Measurements from ENCODE around the gene ZNF787.

DNA sequence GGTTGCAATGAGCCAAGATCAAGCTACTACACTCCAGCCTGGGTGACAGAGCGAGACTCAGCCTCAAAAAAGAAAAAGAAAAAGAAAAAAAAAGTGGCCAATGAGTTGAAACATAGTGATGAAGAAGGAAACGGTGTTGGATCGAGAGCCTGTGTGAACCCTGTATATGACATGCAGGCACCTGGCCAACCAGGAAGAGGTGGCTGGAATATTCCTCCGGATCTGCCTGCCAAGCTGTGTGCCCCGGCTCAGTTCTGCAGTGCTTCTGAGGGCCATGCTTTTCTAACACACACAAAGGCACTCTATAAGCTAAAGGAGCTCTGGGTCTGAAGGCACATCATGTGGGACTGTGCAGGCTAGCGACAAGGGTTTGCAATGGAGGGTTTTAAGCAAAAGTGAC, 16.3 kb upstream of the ZNF787 start:
- TF ChIP-seq, protein P1, sequence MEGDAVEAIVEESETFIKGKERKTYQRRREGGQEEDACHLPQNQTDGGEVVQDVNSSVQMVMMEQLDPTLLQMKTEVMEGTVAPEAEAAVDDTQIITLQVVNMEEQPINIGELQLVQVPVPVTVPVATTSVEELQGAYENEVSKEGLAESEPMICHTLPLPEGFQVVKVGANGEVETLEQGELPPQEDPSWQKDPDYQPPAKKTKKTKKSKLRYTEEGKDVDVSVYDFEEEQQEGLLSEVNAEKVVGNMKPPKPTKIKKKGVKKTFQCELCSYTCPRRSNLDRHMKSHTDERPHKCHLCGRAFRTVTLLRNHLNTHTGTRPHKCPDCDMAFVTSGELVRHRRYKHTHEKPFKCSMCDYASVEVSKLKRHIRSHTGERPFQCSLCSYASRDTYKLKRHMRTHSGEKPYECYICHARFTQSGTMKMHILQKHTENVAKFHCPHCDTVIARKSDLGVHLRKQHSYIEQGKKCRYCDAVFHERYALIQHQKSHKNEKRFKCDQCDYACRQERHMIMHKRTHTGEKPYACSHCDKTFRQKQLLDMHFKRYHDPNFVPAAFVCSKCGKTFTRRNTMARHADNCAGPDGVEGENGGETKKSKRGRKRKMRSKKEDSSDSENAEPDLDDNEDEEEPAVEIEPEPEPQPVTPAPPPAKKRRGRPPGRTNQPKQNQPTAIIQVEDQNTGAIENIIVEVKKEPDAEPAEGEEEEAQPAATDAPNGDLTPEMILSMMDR (IDR thresholded peaks at IDR 0.05) = no peak
- TF ChIP-seq EP300 (IDR thresholded peaks at IDR 0.05) (no peak), POLR2AphosphoS5 (IDR thresholded peaks at IDR 0.05) (no peak), POLR2A (IDR thresholded peaks at IDR 0.05) (no peak)
